NCI-H2107 treated with DMSO at 0.1 percent for 48 hours (cell line): ENCODE results near the gene METTL3.
"Not testable (repeated sequence)": the region's sequence is repeated elsewhere in the genome, so short reads cannot be mapped to it uniquely, and the experiment has no call there.

Source experiments
- DNase-seq: peaks from one replicate; lab custom pipeline; 2025; ENCODE audit not compliant: unreplicated experiment; lab: John Stamatoyannopoulos, UW

The METTL3 gene

GRCh38 chr14:21510735-21511657 is at the start of gene METTL3:
Gene METTL3 (minus strand): TSS chr14:21511340. CDS start chr14:21511223, 117 bp downstream.
- peak; percentile 99 for DNase-seq

- DNase-seq = no peak
Observed at GRCh38 chr14:21558703-21559170, 47.6 kb upstream of the METTL3 start.

- DNase-seq = peak; percentile 83
Observed at GRCh38 chr14:21557084-21557901, 46.2 kb upstream of the METTL3 start.

GRCh38 chr14:21556378-21557083 is 45.4 kb upstream of the METTL3 start:
- DNase-seq = no peak

- DNase-seq = no peak
Observed at GRCh38 chr14:21553266-21553665, 42.1 kb upstream of the METTL3 start.

GRCh38 chr14:21544588-21544987 is 33.4 kb upstream of the METTL3 start:
- not testable (repeated sequence) for DNase-seq

- no peak for DNase-seq
Observed at GRCh38 chr14:21543963-21544362, 32.8 kb upstream of the METTL3 start.

GRCh38 chr14:21543521-21543960 is 32.4 kb upstream of the METTL3 start:
- no peak for DNase-seq

- no peak for DNase-seq
Observed at GRCh38 chr14:21541413-21542074, 30.4 kb upstream of the METTL3 start.

- no peak for DNase-seq
Observed at GRCh38 chr14:21539189-21539940, 28.2 kb upstream of the METTL3 start.

GRCh38 chr14:21537090-21537424 is 25.9 kb upstream of the METTL3 start:
- DNase-seq = no peak

- DNase-seq = no peak
Observed at GRCh38 chr14:21536418-21537089, 25.4 kb upstream of the METTL3 start.

- DNase-seq = no peak
Observed at GRCh38 chr14:21535545-21536417, 24.6 kb upstream of the METTL3 start.

- DNase-seq = no peak
Observed at GRCh38 chr14:21534576-21534975, 23.4 kb upstream of the METTL3 start.

GRCh38 chr14:21533294-21533693 is 22.2 kb upstream of the METTL3 start:
- no peak for DNase-seq

GRCh38 chr14:21529515-21529914 is 18.4 kb upstream of the METTL3 start:
- DNase-seq = no peak

- peak; percentile 97 for DNase-seq
Observed at GRCh38 chr14:21528381-21529348, 17.5 kb upstream of the METTL3 start.
